ENCODE measurements around the gene HDAC4.

GRCh38 chr2:239393388-239393940 lies 7.4 kb downstream of the HDAC4 start:
- TF ChIP-seq CTCF (conservative IDR thresholded peaks at IDR 0.05; ENCODE audit: low read depth in 2 of 2) (no peak), POLR2AphosphoS5 (IDR thresholded peaks at IDR 0.05; ENCODE audit: low read depth) (no peak), EZH2phosphoT487 (IDR thresholded peaks at IDR 0.05; ENCODE audit: unreplicated experiment) (no peak)

Measured in GM23338 (cell line).